GM10248 (cell line): ENCODE measurements around the gene DNAH7.

ENCODE experiments used
- CTCF ChIA-PET: fragments of 300-600 bp; sonication (Branson Sonifier 250); formaldehyde crosslinking; extraction: SDS; loops from one replicate; lab custom pipeline; 2021; ENCODE audit warnings: antibody characterized with exemption; lab: Yijun Ruan, JAX
- POLR2A ChIA-PET: fragments of 350-650 bp; sonication (Branson Sonifier 250); formaldehyde crosslinking; extraction: SDS; loops from one replicate; lab custom pipeline; 2020; ENCODE audit warnings: antibody characterized with exemption; lab: Yijun Ruan, JAX
- DNase-seq: peaks from one replicate; pipeline ENCODE4 v3.0.0; 2012; ENCODE audit errors: extremely low spot score
- TF ChIP-seq, protein P1 (sequence below): IDR thresholded peaks from 2 replicates; pipeline ENCODE4 v1.5.1; 2012; ENCODE audit warnings: mild to moderate bottlenecking, low read depth; ENCODE audit errors: extremely low read depth, missing control alignments, control extremely low read depth

DNAH7 gene

DNA sequence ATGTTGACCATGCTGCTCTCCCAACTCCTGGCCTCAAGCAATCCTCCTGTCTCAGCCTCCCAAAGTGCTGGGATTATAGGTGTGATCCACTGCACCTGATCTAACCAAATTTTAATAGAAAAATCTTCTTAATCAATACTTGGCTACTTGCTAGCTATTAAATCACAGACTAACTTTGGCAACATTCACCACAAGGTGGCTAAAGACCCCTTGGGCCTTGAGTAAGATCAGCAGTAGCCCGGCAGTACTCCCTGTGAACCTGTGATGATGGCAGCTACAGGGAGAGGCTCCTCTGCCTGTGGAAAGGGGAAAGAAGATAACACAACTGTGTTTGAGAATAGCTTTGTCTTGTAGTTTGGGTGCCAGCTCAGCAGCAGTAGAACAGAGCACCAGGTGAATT lies 308.8 kb downstream of the DNAH7 start:
- POLR2A ChIA-PET: no interaction called here
- TF ChIP-seq, protein P1, sequence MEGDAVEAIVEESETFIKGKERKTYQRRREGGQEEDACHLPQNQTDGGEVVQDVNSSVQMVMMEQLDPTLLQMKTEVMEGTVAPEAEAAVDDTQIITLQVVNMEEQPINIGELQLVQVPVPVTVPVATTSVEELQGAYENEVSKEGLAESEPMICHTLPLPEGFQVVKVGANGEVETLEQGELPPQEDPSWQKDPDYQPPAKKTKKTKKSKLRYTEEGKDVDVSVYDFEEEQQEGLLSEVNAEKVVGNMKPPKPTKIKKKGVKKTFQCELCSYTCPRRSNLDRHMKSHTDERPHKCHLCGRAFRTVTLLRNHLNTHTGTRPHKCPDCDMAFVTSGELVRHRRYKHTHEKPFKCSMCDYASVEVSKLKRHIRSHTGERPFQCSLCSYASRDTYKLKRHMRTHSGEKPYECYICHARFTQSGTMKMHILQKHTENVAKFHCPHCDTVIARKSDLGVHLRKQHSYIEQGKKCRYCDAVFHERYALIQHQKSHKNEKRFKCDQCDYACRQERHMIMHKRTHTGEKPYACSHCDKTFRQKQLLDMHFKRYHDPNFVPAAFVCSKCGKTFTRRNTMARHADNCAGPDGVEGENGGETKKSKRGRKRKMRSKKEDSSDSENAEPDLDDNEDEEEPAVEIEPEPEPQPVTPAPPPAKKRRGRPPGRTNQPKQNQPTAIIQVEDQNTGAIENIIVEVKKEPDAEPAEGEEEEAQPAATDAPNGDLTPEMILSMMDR: no peak
- no peak for DNase-seq
- CTCF ChIA-PET: no interaction called here

DNA sequence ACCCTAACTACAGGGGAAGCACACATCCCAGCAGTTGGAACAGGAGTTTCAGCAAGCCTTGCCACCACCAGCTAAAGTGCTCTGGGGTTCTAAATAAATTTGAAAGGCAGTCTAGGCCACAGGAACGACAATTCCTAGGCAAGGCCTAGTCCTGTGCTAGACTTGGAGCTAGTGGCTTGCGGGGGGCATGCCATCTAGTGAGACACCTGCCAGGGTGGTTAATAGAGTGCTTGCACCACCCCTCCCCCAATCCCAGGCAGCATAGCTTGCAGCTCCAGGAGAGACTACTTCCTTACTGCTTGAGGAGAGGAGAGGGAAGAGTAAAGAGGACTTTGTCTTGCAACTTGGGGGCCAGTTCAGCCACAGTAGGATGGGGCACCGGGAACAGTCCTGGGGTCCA lies 309.8 kb downstream of the DNAH7 start:
- POLR2A ChIA-PET: no interaction called here
- CTCF ChIA-PET: interaction anchor here (1.2 kb wide), 1 partner anchor 8 kb away, joined by 4 read pairs; no protein-coding TSS in a partner anchor
- TF ChIP-seq, protein P1: no peak

DNA sequence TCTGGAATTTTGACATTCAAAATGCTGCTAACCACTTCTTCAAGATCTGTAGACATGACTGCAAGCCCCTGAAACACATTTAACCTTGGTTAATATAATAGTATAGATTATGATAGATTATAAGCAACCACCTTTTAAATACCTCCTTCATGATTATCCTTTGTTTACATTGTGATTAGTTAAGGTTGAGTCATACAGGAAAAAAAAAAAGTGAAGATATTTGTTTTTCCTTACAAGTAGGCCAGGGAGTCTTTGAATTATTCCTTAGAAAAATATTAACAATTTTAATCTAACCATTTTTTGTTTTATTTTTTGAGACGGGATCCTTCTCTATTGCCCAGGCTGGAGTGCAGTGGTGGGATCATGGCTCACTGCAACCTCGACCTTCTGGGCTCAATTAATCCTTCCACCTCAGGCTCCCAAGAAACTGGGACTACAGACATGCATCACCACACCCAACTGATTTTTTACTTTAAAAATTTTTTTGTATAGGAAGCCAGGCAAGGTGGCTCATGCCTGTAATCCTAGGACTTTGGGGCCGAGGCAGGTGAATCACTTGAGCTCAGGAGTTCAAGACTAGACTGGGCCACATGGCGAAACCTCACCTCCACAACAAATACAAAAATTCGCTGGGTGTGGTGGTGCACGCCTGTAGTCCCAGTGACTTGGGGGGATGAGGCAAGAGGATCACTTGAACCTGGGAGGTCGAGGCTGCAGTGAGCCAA lies 312.3 kb downstream of the DNAH7 start:
- CTCF ChIA-PET: interaction anchor here (1.1 to 1.2 kb wide), 2 partner anchors 10 to 15 kb away, joined by 3 to 4 read pairs; no protein-coding TSS in a partner anchor
- no peak for DNase-seq
- TF ChIP-seq, protein P1: no peak
- POLR2A ChIA-PET: no interaction called here

More for the DNA sequence above, 309.8 kb downstream of the DNAH7 start:
- no peak for DNase-seq

DNA sequence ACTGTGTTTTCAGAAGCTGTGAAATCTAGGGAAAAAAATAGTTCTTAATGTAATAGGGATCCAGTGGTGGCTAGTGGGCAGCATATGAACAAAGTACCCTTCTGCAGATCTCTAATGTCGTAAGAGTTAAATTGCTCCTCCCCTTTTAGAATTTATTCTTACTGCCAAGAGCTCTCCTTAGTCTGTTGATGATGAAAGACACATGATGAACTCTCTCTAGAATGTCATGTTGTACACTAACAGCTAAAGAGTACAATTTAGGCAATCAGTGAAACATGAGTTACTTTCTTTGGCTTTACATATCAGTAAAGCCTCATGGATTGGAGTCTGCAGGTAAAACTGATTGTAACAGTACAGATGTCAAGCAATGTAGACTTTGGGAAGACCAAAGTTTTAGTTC lies 327.4 kb downstream of the DNAH7 start:
- CTCF ChIA-PET: interaction anchor here (1.0 to 1.2 kb wide), 4 partner anchors 12 to 199 kb away, joined by 3 read pairs; no protein-coding TSS in a partner anchor
- DNase-seq: no peak
- TF ChIP-seq, protein P1: no peak
- POLR2A ChIA-PET: no interaction called here

DNA sequence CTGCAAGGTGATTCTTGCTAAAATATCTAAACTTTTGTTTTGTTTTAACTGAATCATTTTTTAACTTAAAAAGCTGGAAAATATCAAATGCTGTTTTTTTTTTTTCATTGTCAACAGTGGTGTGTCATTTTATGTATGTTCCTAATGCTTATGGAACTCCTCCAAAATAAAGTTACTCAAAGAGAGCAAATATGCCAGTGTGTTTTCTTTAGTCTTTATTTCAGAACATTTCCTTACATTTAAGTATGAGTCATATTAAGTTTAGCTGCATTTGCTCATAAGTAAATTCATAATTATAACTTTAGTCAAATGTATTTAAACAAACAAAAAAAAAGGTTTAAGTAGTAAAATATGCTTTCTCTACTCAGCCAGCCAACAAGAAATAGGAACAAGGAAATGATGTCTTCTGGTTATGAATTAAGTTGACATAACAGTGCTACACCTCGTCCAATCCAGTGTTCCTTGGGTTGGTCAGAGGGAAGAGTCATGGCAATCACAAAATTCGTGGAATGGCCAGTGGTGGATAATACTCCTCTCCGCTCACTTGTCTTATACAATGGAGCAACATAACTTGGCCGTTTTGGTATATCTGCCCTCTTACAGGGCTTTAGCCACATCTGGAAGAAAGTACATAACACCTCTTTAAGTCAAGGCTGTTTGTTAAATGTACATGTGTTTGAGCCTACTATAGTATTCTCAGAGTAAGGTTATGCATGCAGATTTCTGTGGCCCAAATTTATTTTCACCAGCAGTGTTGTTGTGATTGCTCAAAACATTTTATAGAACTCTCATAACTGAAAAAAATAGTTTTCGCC lies 330.9 kb downstream of the DNAH7 start:
- TF ChIP-seq, protein P1: no peak
- POLR2A ChIA-PET: no interaction called here
- DNase-seq: no peak
- CTCF ChIA-PET: interaction anchor here (1.6 kb wide), 1 partner anchor 15 kb away, joined by 3 read pairs; no protein-coding TSS in a partner anchor

DNA sequence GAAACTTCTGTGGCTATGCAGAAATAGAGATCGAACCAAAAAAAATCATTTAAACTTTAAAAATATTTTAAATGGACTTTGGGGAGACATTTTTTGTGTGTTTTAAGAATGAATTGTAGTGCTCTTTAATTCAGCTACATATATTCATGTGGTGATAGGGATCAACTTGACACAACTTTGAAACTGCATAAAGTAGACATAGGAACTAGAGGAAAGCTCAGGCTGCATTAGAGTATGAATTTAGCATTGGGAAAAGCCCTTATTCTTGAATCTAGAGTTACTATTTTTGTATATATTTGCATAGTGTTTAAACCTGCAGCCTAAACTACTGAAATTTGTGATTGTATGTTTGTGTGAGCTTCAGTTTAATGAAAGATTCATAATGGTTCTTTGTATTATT lies 333.3 kb downstream of the DNAH7 start:
- TF ChIP-seq, protein P1: no peak
- no peak for DNase-seq
- CTCF ChIA-PET: no interaction called here
- POLR2A ChIA-PET: no interaction called here
